ENCODE results near the gene ASCL2.
A peak's percentile ranks its signal among the peaks of the same experiment; 100 is the strongest.

ASCL2 gene

GRCh38 chr11:2268729-2269600, 1.4 kb downstream of the ASCL2 start:
- no peak for TF ChIP-seq CTCF (conservative IDR thresholded peaks at IDR 0.05; ENCODE audit: low read length)
- no peak for DNase-seq (ENCODE audit: low read depth)
- H3K4me3 ChIP-seq (ENCODE audit: low read length), result peak overlapping the region; percentile 24

DNA sequence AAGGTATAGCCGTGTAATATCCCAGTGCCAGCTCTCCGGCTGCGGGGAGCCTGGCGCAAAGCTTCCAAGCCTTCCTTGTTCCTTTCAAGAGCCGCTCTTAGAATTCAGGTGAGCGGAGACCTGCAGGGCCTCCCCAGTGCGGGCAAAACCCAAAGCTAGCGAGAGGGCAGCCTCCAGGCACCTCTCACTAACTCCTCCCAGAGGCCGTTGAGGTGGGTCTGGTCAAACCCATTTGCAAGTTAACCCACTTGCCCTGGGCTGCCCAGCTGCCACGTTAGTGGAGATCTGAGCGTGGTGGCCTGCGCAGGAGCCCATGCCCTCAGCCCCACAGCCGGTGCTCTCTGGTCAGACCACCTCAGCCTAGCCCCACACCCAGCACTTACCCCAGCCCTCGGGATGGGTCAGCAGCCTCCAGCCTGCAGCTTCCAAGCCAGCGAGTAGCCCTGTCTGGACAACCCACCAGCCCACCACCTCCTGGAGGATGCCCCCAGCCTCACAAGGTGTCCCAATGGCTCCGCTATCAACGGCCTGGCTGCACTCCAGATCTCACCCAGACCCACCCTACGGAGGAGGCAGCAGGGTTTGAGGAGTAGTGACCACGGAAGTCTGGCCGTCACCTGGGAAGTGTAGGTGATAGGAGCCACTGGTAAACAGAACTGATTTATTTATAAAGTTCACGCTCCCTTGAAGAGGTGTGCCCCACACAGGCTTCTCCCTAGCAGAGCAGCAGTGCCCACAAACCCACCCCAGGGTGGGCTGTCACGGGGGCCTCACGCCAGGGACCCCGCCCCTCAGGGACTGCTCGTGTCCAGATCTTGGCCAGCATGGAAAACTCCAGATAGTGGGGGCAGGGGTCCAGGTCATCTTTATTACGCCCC, 2.3 kb downstream of the ASCL2 start:
- no peak for TF ChIP-seq CTCF (conservative IDR thresholded peaks at IDR 0.05; ENCODE audit: low read length)
- no peak overlapping the region for H3K4me3 ChIP-seq (ENCODE audit: low read length)
- DNase-seq (ENCODE audit: low read depth), result no peak

- H3K4me3 ChIP-seq (ENCODE audit: low read length), result no peak overlapping the region
- TF ChIP-seq CTCF (conservative IDR thresholded peaks at IDR 0.05; ENCODE audit: low read length), result no peak
- DNase-seq (ENCODE audit: low read depth), result no peak
These were observed 3.0 kb downstream of the ASCL2 start for GRCh38 chr11:2267306-2267850.

DNA sequence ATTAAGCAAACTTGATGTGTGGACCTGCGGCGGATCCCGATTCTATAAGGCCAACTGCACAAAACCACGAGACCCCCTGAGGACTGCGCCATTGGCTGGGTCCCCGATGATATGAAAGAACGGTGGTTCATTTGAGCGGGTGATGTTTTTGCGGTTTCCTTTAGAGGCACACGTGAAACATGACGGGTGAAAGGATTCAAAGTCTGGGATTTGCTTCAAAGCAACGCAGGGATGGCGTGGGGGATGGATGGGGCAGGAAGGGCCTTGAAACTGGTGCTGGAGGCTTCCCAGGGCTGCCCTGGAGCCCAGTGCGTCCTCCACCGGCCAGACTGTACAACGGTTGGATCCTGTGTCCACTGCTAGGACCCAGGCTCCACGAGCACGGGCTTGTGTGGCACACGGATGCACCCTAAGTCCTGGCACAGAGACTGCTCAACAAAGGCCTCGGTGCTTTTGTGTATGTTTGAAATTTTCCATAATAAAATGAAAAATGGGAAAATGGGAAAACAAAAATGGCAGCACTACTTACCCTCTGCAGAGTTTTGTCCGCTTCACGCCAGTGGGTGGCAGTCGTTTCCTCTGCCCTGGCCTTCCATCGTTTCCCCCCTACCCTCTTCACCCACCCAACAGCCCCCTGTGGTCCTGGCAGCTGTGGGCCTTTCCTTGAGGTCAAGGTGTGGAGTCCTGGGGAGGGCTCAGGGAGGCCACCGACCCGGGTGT, 3.6 kb downstream of the ASCL2 start:
- no peak overlapping the region for H3K4me3 ChIP-seq (ENCODE audit: low read length)
- no peak for TF ChIP-seq CTCF (conservative IDR thresholded peaks at IDR 0.05; ENCODE audit: low read length)
- DNase-seq (ENCODE audit: low read depth), result no peak

DNA sequence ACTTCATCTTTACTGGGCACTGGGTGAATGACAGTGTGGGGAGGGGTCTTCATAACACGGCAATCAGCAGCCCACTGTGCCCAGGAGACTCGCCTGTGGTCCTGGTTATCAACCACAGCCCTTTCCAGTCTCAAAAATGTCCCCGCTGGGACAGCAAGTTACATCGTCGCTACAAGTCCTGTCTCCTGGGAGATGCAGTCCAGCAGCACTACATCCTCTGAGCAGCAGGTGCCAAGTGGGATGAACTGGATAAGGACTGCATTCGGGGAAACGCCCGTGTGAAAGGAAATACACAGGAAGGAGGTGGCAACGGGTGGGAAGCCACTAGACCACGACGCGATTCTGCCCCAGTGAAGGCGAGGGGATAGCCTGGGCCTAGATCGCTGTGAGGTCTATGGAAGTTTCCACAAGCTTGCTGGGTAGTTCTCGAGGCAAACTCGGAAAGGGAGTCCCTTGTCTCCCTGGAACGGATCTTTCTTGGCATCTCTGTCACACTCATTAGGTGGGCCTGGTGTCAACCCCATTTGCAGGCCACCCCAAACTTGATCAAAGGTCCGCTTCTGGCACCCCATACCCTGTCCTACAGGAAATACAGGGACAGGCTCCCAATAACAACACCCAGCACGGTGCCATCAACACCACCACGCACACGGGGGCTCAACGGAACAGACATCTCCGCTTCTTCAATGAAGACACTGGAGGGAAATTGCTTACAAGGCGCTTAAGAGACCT, 4.4 kb downstream of the ASCL2 start:
- TF ChIP-seq CTCF (conservative IDR thresholded peaks at IDR 0.05; ENCODE audit: low read length), result no peak
- DNase-seq (ENCODE audit: low read depth), result no peak
- H3K4me3 ChIP-seq (ENCODE audit: low read length), result no peak overlapping the region

DNA sequence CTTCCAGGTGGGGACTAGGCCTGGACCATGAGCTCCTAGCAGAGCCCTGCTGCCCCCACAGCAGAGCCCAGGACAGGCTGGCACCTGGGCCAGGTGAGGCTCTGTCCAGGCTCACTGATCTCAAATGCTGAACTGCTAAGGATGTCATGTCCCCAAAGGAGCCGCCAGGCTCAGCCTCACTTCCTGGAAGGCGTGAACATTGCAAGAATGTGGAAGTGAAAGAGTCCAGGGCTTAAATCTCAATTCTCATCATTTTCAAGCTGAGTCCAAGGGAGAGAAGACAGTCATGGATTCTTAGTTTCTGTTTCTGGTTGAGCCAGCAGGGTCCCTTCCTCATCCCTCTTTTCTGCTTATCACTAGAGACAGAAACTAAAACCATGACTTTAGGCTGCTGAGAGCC, 5.0 kb downstream of the ASCL2 start:
- H3K4me3 ChIP-seq (ENCODE audit: low read length), result no peak overlapping the region
- TF ChIP-seq CTCF (conservative IDR thresholded peaks at IDR 0.05; ENCODE audit: low read length), result no peak
- no peak for DNase-seq (ENCODE audit: low read depth)

Measured in AG10803 (cell line).